ENCODE data around the gene TSFM.
"Not testable (repeated sequence)": the region's sequence is repeated elsewhere in the genome, so short reads cannot be mapped to it uniquely, and the experiment has no call there.

TSFM gene

DNA sequence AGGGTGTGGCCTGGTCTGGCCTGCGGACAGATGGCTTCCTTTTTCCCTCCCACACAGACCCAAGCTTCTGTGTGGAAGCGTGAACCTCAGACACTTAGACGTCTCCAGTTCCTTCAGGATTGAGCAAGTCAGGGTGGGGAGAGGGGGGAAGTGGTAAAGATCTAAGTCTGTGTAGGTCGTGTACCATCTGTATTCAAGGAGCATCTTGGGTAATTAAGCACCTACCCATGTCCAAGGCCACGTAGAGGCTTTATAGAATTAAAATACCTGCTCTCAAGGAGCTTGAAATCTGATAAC, 34.2 kb downstream of the TSFM start:
- H4K8ac ChIP-seq (ENCODE audit: low read depth, low read length) = no peak overlapping the region
- H3K79me1 ChIP-seq (ENCODE audit: low read depth, low read length) = no peaks in the 10 kb centered on the region
- H2BK15ac ChIP-seq (ENCODE audit: low read length) = no peak overlapping the region
- no peak overlapping the region for H3K9ac ChIP-seq (ENCODE audit: low read depth, low read length, poor library complexity)
- H3K4me3 ChIP-seq (ENCODE audit: low read length in 2 of 2) = no peak overlapping the region
- no CpG with 5 or more reads among the region's 5 CpGs for WGBS, 2 donors (ENCODE audit: extremely low coverage in 2 of 2, insufficient read length in 2 of 2, insufficient replicate concordance in 1 of 2)
- DNase-seq (ENCODE audit: low spot score) = no peak
- H3K36me3 ChIP-seq (replicated peaks in 1 of 2; ENCODE audit: control insufficient read depth in 2 of 2, insufficient read depth in 2 of 2, low read length in 2 of 2) = peaks cover 7 to 45% of the 10 kb centered on the region in 2 donors
- H4K91ac ChIP-seq (ENCODE audit: low read depth, low read length, poor library complexity) = no peak overlapping the region
- H2BK5ac ChIP-seq (ENCODE audit: low read length) = no peak overlapping the region
- no peak overlapping the region for H3K4ac ChIP-seq (ENCODE audit: low read length)
- no peaks in the 10 kb centered on the region for H3K9me3 ChIP-seq (replicated peaks in 1 of 2; ENCODE audit: control insufficient read depth in 2 of 2, insufficient read depth in 1 of 2, low read depth in 1 of 2, low read length in 2 of 2)
- H3K27me3 ChIP-seq (ENCODE audit: control insufficient read depth in 3 of 3, insufficient read depth in 3 of 3, low read depth in 1 of 3, low read length in 3 of 3) = peaks cover 0 to 2% (median 0%) of the 10 kb centered on the region in 3 experiments
- H3K18ac ChIP-seq (ENCODE audit: low read length) = no peak overlapping the region
- no peak overlapping the region for H3K14ac ChIP-seq (ENCODE audit: low read length)
- no peak overlapping the region for H3K27ac ChIP-seq (replicated peaks; ENCODE audit: low read length)
- H2BK120ac ChIP-seq (ENCODE audit: low read depth, low read length) = no peak overlapping the region
- no peak overlapping the region for H2AK5ac ChIP-seq (ENCODE audit: low read depth, low read length)
- H2BK12ac ChIP-seq (ENCODE audit: low read length) = no peak overlapping the region
- no peaks in the 10 kb centered on the region for H3K4me1 ChIP-seq (ENCODE audit: control insufficient read depth in 2 of 2, insufficient read depth in 1 of 2, low read depth in 1 of 2, low read length in 2 of 2)
- H2AFZ ChIP-seq (ENCODE audit: low read length) = no peak overlapping the region
- no peak overlapping the region for H3K4me2 ChIP-seq (ENCODE audit: insufficient read depth, low read length, poor library complexity, severe bottlenecking)
- no peak overlapping the region for H3K23ac ChIP-seq (ENCODE audit: low read depth, low read length, poor library complexity)

- H4K8ac ChIP-seq (ENCODE audit: low read depth, low read length) = no peak overlapping the region
- H3K4me3 ChIP-seq (ENCODE audit: low read length in 2 of 2) = no peak overlapping the region
- no peaks in the 10 kb centered on the region for H3K9me3 ChIP-seq (replicated peaks in 1 of 2; ENCODE audit: control insufficient read depth in 2 of 2, insufficient read depth in 1 of 2, low read depth in 1 of 2, low read length in 2 of 2)
- peaks cover 11 to 51% of the 10 kb centered on the region in 2 donors for H3K36me3 ChIP-seq (replicated peaks in 1 of 2; ENCODE audit: control insufficient read depth in 2 of 2, insufficient read depth in 2 of 2, low read length in 2 of 2)
- H3K18ac ChIP-seq (ENCODE audit: low read length) = no peak overlapping the region
- no peak overlapping the region for H3K27ac ChIP-seq (replicated peaks; ENCODE audit: low read length)
- no peak overlapping the region for H3K4me2 ChIP-seq (ENCODE audit: insufficient read depth, low read length, poor library complexity, severe bottlenecking)
- no peak overlapping the region for H2BK15ac ChIP-seq (ENCODE audit: low read length)
- peak overlapping the region; percentile 54 for H2BK5ac ChIP-seq (ENCODE audit: low read length)
- peaks cover 0 to 2% (median 0%) of the 10 kb centered on the region in 3 experiments for H3K27me3 ChIP-seq (ENCODE audit: control insufficient read depth in 3 of 3, insufficient read depth in 3 of 3, low read depth in 1 of 3, low read length in 3 of 3)
- H4K91ac ChIP-seq (ENCODE audit: low read depth, low read length, poor library complexity) = no peak overlapping the region
- H2BK120ac ChIP-seq (ENCODE audit: low read depth, low read length) = no peak overlapping the region
- no CpG with 5 or more reads among the region's 8 CpGs for WGBS, 2 donors (ENCODE audit: extremely low coverage in 2 of 2, insufficient read length in 2 of 2, insufficient replicate concordance in 1 of 2)
- H3K23ac ChIP-seq (ENCODE audit: low read depth, low read length, poor library complexity) = no peak overlapping the region
- no peak overlapping the region for H2BK12ac ChIP-seq (ENCODE audit: low read length)
- no peak for DNase-seq (ENCODE audit: low spot score)
- H2AK5ac ChIP-seq (ENCODE audit: low read depth, low read length) = no peak overlapping the region
- H3K9ac ChIP-seq (ENCODE audit: low read depth, low read length, poor library complexity) = no peak overlapping the region
- H2AFZ ChIP-seq (ENCODE audit: low read length) = no peak overlapping the region
- no peaks in the 10 kb centered on the region for H3K79me1 ChIP-seq (ENCODE audit: low read depth, low read length)
- no peak overlapping the region for H3K14ac ChIP-seq (ENCODE audit: low read length)
- H3K4me1 ChIP-seq (ENCODE audit: control insufficient read depth in 2 of 2, insufficient read depth in 1 of 2, low read depth in 1 of 2, low read length in 2 of 2) = no peaks in the 10 kb centered on the region
- no peak overlapping the region for H3K4ac ChIP-seq (ENCODE audit: low read length)
Observed at GRCh38 chr12:57817261-57817989, 34.8 kb downstream of the TSFM start.

DNA sequence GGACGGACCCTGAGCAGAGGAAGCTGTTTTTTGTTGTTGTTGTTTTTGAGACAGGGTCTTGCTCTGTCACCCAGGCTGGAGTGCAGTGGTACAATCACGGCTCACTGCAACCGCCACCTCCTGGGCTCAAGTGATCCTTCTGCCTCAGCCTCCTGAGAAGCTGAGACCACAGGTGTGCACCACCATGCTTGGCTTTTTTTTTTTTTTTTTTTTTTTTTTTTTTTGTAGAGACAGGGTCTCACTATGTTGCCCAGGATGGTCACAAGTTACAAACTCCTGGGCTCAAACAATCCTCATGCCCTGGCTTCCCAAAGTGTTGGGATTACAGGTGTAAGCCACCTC, 35.4 kb downstream of the TSFM start:
- H3K79me1 ChIP-seq (ENCODE audit: low read depth, low read length); H3K4me2 ChIP-seq (ENCODE audit: insufficient read depth, low read length, poor library complexity, severe bottlenecking); H3K4ac ChIP-seq (ENCODE audit: low read length); H2BK12ac ChIP-seq (ENCODE audit: low read length); H3K23ac ChIP-seq (ENCODE audit: low read depth, low read length, poor library complexity); H3K14ac ChIP-seq (ENCODE audit: low read length); H2BK120ac ChIP-seq (ENCODE audit: low read depth, low read length); H3K27me3 ChIP-seq (ENCODE audit: control insufficient read depth in 3 of 3, insufficient read depth in 3 of 3, low read depth in 1 of 3, low read length in 3 of 3); H3K27ac ChIP-seq (replicated peaks; ENCODE audit: low read length); H2AFZ ChIP-seq (ENCODE audit: low read length); H3K9ac ChIP-seq (ENCODE audit: low read depth, low read length, poor library complexity); H3K18ac ChIP-seq (ENCODE audit: low read length); DNase-seq (ENCODE audit: low spot score); H2AK5ac ChIP-seq (ENCODE audit: low read depth, low read length); H3K4me1 ChIP-seq (ENCODE audit: control insufficient read depth in 2 of 2, insufficient read depth in 1 of 2, low read depth in 1 of 2, low read length in 2 of 2); H3K4me3 ChIP-seq (ENCODE audit: low read length in 2 of 2); H3K9me3 ChIP-seq (replicated peaks in 1 of 2; ENCODE audit: control insufficient read depth in 2 of 2, insufficient read depth in 1 of 2, low read depth in 1 of 2, low read length in 2 of 2); H2BK15ac ChIP-seq (ENCODE audit: low read length); H4K91ac ChIP-seq (ENCODE audit: low read depth, low read length, poor library complexity); H4K8ac ChIP-seq (ENCODE audit: low read depth, low read length): not testable (repeated sequence)
- Histone ChIP-seq H3K36me3 (replicated peaks in 1 of 2; ENCODE audit: control insufficient read depth in 2 of 2, insufficient read depth in 2 of 2, low read length in 2 of 2) (peaks cover 13 to 56% of the 10 kb centered on the region in 2 donors), H2BK5ac (ENCODE audit: low read length) (peak overlapping the region; percentile 54)
- WGBS, 2 donors (ENCODE audit: extremely low coverage in 2 of 2, insufficient read length in 2 of 2, insufficient replicate concordance in 1 of 2) = no CpG with 5 or more reads among the region's 3 CpGs

DNA sequence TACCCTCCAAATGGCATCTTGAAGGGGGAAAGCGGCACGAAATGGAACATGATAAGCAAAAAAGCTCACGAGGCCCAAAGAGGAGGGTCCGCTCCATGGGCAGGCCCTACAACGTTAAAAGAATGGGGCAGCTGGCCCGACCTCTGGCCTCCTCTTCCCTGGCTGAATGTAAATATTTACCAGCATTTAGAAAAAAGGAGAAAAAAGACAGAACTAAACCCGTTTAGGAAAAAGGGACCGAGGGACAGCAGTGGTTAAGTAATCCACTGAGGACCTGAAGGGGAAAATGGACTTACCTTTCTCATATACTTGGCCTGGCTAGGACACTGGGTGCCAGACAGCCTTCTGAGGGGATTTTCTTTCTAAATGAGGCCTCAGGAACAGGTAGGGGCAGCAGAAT, 37.5 kb downstream of the TSFM start:
- WGBS, 2 donors (ENCODE audit: extremely low coverage in 2 of 2, insufficient read length in 2 of 2, insufficient replicate concordance in 1 of 2) = no CpG with 5 or more reads among the region's 8 CpGs
- H2BK120ac ChIP-seq (ENCODE audit: low read depth, low read length); H2BK5ac ChIP-seq (ENCODE audit: low read length); H3K4me2 ChIP-seq (ENCODE audit: insufficient read depth, low read length, poor library complexity, severe bottlenecking); H4K91ac ChIP-seq (ENCODE audit: low read depth, low read length, poor library complexity); H3K4me1 ChIP-seq (ENCODE audit: control insufficient read depth in 2 of 2, insufficient read depth in 1 of 2, low read depth in 1 of 2, low read length in 2 of 2); H3K4me3 ChIP-seq (ENCODE audit: low read length in 2 of 2); DNase-seq (ENCODE audit: low spot score); H3K9ac ChIP-seq (ENCODE audit: low read depth, low read length, poor library complexity); H3K27me3 ChIP-seq (ENCODE audit: control insufficient read depth in 3 of 3, insufficient read depth in 3 of 3, low read depth in 1 of 3, low read length in 3 of 3); H3K27ac ChIP-seq (replicated peaks; ENCODE audit: low read length); H2BK12ac ChIP-seq (ENCODE audit: low read length); H3K4ac ChIP-seq (ENCODE audit: low read length); H3K9me3 ChIP-seq (replicated peaks in 1 of 2; ENCODE audit: control insufficient read depth in 2 of 2, insufficient read depth in 1 of 2, low read depth in 1 of 2, low read length in 2 of 2); H3K79me1 ChIP-seq (ENCODE audit: low read depth, low read length); H3K18ac ChIP-seq (ENCODE audit: low read length); H3K23ac ChIP-seq (ENCODE audit: low read depth, low read length, poor library complexity); H4K8ac ChIP-seq (ENCODE audit: low read depth, low read length); H2AFZ ChIP-seq (ENCODE audit: low read length); H2AK5ac ChIP-seq (ENCODE audit: low read depth, low read length); H3K14ac ChIP-seq (ENCODE audit: low read length); H2BK15ac ChIP-seq (ENCODE audit: low read length): not testable (repeated sequence)
- H3K36me3 ChIP-seq (replicated peaks in 1 of 2; ENCODE audit: control insufficient read depth in 2 of 2, insufficient read depth in 2 of 2, low read length in 2 of 2) = peaks cover 32 to 78% of the 10 kb centered on the region in 2 donors

All from neuronal stem cell (in vitro differentiated cells).